ENCODE measurements around the gene GNG7. TPM values are rescaled to one million over a fixed set of nuclear protein-coding genes. Genes with fewer than 3 reads are reported as not detected.

Gene GNG7
- total and polyA plus RNA-seq, 10 of the 15 experiments (the other 5 are each of a cell fraction or from before 2014, with no cell fraction given), result 1.9 to 13.6 (median 6.5) TPM

DNA sequence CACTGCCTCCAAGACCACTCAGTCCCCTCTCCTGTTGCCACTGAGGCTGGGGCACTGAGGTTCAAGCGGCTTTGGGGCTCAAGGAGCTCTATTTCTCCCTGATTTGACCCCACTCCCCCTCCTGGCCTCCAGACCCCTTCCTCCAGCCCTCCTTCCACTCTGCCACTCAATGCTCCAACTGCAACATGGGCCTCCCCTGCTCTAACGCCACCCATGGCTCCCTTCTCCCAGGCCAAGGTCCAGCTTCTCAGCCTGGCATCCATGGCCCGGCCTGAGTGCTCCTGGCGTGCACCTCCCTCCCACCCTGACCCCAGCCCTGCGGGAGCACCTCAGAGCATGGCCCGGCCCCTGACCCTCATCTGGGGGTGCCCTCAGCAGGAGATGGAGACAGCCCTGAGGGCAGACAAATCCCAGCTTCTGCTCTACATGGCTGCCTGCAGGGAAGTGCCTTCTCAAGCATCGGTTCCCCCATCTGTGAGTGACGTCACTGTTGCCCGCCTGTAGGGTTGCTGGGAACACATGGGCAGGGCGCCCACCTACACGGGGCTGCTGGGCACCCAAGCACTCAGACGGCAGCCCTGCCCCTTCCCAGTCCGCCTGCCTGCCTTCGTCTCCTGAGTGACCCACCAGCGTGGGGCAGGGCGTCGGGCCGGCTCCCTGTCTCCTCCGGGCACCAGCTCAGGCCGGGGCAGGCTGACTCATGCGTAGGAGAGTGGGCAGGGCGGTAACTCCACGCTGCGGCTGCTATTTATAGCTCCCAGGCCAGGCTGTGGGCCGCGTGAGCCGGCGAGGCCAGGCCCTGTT lies 20.2 kb upstream of the GNG7 start:
- POLR2A ChIA-PET, result no interaction called here
- Histone ChIP-seq H3K9me3 (replicated peaks; ENCODE audit: control insufficient read depth, insufficient read depth, low read length) (no peaks in the 10 kb centered on the region), H3K4me3 (no peak overlapping the region), H3K9ac (ENCODE audit: control insufficient read depth, insufficient read depth, low read length) (no peak overlapping the region), H3K4me2 (ENCODE audit: control insufficient read depth, insufficient read depth) (no peak overlapping the region), H3K79me2 (ENCODE audit: control insufficient read depth, insufficient read depth, low read length) (no peaks in the 10 kb centered on the region), H3K27me3 (replicated peaks in 1 of 2; ENCODE audit: control insufficient read depth in 2 of 2, insufficient read depth in 2 of 2, low read length in 1 of 2) (peaks cover 3 to 4% of the 10 kb centered on the region in 2 experiments; a peak in 1 of 4 replicates), H3K36me3 (ENCODE audit: control insufficient read depth in 2 of 2, insufficient read depth in 2 of 2, low read length in 1 of 2) (no peaks in the 10 kb centered on the region), H4K20me1 (ENCODE audit: control insufficient read depth, insufficient read depth) (no peaks in the 10 kb centered on the region), H2AFZ (ENCODE audit: control insufficient read depth, low read depth, low read length) (no peak overlapping the region), H3K4me1 (ENCODE audit: control insufficient read depth, insufficient read depth, low read length) (no peaks in the 10 kb centered on the region), H3K27ac (ENCODE audit: control insufficient read depth, insufficient read depth) (no peak overlapping the region)
- FAIRE-seq (no peak), DNase-seq (ENCODE audit: low read depth, low spot score) (no peak), ATAC-seq (no peak)
- SMC1A ChIA-PET (ENCODE audit: uncharacterized antibody, unreplicated experiment), result no interaction called here
- no TSS peak for BruUV-seq (replicated peaks)
- 39% methylated on average over 28 of the region's 28 CpGs for WGBS (ENCODE audit: insufficient coverage, insufficient replicate concordance, low lambda C conversion rate, missing lambda C conversion rate)
- intact Hi-C loops (cut with micrococcal nuclease; ENCODE audit: unreplicated experiment), result no loop called here
- TF ChIP-seq NFIC (IDR thresholded peaks at IDR 0.05; ENCODE audit: low read depth, low read length) (no peak), CREB1 (IDR thresholded peaks at IDR 0.05; ENCODE audit: low read depth) (no peak), EZH2 (IDR thresholded peaks at IDR 0.05; ENCODE audit: borderline replicate concordance, control insufficient read depth, low read depth, low read length) (no peak), ATF7 (IDR thresholded peaks at IDR 0.05; ENCODE audit: low read depth) (no peak)
- TF ChIP-seq, protein P1, sequence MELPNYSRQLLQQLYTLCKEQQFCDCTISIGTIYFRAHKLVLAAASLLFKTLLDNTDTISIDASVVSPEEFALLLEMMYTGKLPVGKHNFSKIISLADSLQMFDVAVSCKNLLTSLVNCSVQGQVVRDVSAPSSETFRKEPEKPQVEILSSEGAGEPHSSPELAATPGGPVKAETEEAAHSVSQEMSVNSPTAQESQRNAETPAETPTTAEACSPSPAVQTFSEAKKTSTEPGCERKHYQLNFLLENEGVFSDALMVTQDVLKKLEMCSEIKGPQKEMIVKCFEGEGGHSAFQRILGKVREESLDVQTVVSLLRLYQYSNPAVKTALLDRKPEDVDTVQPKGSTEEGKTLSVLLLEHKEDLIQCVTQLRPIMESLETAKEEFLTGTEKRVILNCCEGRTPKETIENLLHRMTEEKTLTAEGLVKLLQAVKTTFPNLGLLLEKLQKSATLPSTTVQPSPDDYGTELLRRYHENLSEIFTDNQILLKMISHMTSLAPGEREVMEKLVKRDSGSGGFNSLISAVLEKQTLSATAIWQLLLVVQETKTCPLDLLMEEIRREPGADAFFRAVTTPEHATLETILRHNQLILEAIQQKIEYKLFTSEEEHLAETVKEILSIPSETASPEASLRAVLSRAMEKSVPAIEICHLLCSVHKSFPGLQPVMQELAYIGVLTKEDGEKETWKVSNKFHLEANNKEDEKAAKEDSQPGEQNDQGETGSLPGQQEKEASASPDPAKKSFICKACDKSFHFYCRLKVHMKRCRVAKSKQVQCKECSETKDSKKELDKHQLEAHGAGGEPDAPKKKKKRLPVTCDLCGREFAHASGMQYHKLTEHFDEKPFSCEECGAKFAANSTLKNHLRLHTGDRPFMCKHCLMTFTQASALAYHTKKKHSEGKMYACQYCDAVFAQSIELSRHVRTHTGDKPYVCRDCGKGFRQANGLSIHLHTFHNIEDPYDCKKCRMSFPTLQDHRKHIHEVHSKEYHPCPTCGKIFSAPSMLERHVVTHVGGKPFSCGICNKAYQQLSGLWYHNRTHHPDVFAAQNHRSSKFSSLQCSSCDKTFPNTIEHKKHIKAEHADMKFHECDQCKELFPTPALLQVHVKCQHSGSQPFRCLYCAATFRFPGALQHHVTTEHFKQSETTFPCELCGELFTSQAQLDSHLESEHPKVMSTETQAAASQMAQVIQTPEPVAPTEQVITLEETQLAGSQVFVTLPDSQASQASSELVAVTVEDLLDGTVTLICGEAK (IDR thresholded peaks at IDR 0.05; ENCODE audit: borderline replicate concordance), result no peak
- TF ChIP-seq, protein P2, sequence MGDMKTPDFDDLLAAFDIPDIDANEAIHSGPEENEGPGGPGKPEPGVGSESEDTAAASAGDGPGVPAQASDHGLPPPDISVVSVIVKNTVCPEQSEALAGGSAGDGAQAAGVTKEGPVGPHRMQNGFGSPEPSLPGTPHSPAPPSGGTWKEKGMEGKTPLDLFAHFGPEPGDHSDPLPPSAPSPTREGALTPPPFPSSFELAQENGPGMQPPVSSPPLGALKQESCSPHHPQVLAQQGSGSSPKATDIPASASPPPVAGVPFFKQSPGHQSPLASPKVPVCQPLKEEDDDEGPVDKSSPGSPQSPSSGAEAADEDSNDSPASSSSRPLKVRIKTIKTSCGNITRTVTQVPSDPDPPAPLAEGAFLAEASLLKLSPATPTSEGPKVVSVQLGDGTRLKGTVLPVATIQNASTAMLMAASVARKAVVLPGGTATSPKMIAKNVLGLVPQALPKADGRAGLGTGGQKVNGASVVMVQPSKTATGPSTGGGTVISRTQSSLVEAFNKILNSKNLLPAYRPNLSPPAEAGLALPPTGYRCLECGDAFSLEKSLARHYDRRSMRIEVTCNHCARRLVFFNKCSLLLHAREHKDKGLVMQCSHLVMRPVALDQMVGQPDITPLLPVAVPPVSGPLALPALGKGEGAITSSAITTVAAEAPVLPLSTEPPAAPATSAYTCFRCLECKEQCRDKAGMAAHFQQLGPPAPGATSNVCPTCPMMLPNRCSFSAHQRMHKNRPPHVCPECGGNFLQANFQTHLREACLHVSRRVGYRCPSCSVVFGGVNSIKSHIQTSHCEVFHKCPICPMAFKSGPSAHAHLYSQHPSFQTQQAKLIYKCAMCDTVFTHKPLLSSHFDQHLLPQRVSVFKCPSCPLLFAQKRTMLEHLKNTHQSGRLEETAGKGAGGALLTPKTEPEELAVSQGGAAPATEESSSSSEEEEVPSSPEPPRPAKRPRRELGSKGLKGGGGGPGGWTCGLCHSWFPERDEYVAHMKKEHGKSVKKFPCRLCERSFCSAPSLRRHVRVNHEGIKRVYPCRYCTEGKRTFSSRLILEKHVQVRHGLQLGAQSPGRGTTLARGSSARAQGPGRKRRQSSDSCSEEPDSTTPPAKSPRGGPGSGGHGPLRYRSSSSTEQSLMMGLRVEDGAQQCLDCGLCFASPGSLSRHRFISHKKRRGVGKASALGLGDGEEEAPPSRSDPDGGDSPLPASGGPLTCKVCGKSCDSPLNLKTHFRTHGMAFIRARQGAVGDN (IDR thresholded peaks at IDR 0.05), result no peak
- RAD21 ChIA-PET (ENCODE audit: unreplicated experiment), result no interaction called here
- in situ Hi-C loops (cut with MboI), result no loop called here
- CTCF ChIA-PET, result interaction anchor here (2.8 kb wide), 1 partner anchor 74 kb away, joined by 5 read pairs; no protein-coding TSS in a partner anchor

Measured in GM12878 (cell line).